HepG2 (cell line): ENCODE results near the gene RIN3. TPM values are rescaled to one million over a fixed set of nuclear protein-coding genes. Genes with fewer than 3 reads are reported as not detected.

Source experiments
- ATAC-seq: fragments of 200-7000 bp; cut with Tn5 transposase; 3 replicates; pipeline ENCODE4 v1.9.1; 2020; ENCODE audit warnings: mild to moderate bottlenecking, moderate library complexity
- BruUV-seq: library from RNA; stranded (reverse); fragments of 400-500 nt; replicated peaks from 2 replicates; lab custom pipeline; 2021; lab: Mats Ljungman, UMichigan
- CTCF ChIA-PET: fragments of 300-600 bp; formaldehyde crosslinking; extraction: SDS; loops from one replicate; lab custom pipeline; 2021; ENCODE audit warnings: low total read pairs, inconsistent platforms, low intra/inter-chr PET ratio; lab: Yijun Ruan, JAX
- POLR2A ChIA-PET: fragments of 350-600 bp; sonication (Branson Sonifier 250); formaldehyde crosslinking; loops from one replicate; lab custom pipeline; 2020; ENCODE audit warnings: antibody characterized with exemption, inconsistent platforms; lab: Yijun Ruan, JAX
- DNase-seq: peaks from one replicate; pipeline ENCODE4 v3.0.0-alpha.2; 2015; ENCODE audit warnings: low spot score
- FAIRE-seq: peaks from 3 replicates; lab custom pipeline; 2011; peaks lifted over from hg19 to GRCh38; lab: Jason Lieb, UNC
- H2AFZ ChIP-seq: one replicate; pipeline ENCODE4 v1.6.1; 2011; ENCODE audit warnings: low read length, inconsistent platforms
- H3K27ac ChIP-seq: fragments of 300-600 bp; 3 replicates; pipeline ENCODE4 v1.8.0; 2011; ENCODE audit warnings: mixed run types, mild to moderate bottlenecking, mixed read lengths, low read length, inconsistent platforms; ENCODE audit not compliant: insufficient read depth; ENCODE audit errors: extremely low read length
- H3K27me3 ChIP-seq, 2 experiments: fragments of 200-600 bp in 1 of 2; 2 replicates in 1 of 2; 3 replicates in 1 of 2; pipeline versions ENCODE4 v1.6.0 to v1.8.0; 2011; ENCODE audit warnings: low read length in 2 of 2, mild to moderate bottlenecking in 2 of 2, moderate library complexity in 2 of 2, inconsistent platforms in 1 of 2; ENCODE audit not compliant: insufficient read depth in 2 of 2, control insufficient read depth in 1 of 2
- H3K36me3 ChIP-seq, 2 experiments: fragments of 200-600 bp in 1 of 2; replicated peaks in 1 of 2; 2 replicates in 1 of 2; 3 replicates in 1 of 2; pipeline versions ENCODE4 v1.5.1 to v1.8.0; 2011; ENCODE audit warnings: low read length in 2 of 2, inconsistent platforms in 1 of 2; ENCODE audit not compliant: insufficient read depth in 2 of 2, control insufficient read depth in 1 of 2
- H3K4me1 ChIP-seq: 2 replicates; pipeline ENCODE4 v1.5.1; 2012; ENCODE audit warnings: low read length, inconsistent platforms; ENCODE audit not compliant: insufficient read depth
- H3K4me2 ChIP-seq: 2 replicates; pipeline ENCODE4 v1.6.0; 2011; ENCODE audit warnings: low read depth, low read length, inconsistent platforms
- H3K4me3 ChIP-seq, 3 experiments: fragments of 200-600 bp in 1 of 3; sonication (generic), shearing (Covaris generic) in 1 of 3; replicated peaks in 1 of 3; 2 replicates each; pipeline ENCODE4 v1.5.1; 2011 to 2016; ENCODE audit warnings: low read length in 3 of 3, inconsistent platforms in 2 of 3, low read depth in 2 of 3, mild to moderate bottlenecking in 2 of 3, control low read depth in 1 of 3, mixed read lengths in 1 of 3; ENCODE audit not compliant: insufficient read depth in 1 of 3
- H3K79me2 ChIP-seq: one replicate; pipeline ENCODE4 v1.6.1; 2011; ENCODE audit warnings: low read length, inconsistent platforms; ENCODE audit not compliant: insufficient read depth
- H3K9ac ChIP-seq: 2 replicates; pipeline ENCODE4 v1.6.0; 2011; ENCODE audit warnings: mild to moderate bottlenecking, low read depth, low read length, inconsistent platforms; ENCODE audit not compliant: insufficient read depth
- H3K9me3 ChIP-seq: 2 replicates; pipeline ENCODE4 v1.5.1; 2012; ENCODE audit warnings: mild to moderate bottlenecking, low read length
- H4K20me1 ChIP-seq: 2 replicates; pipeline ENCODE4 v1.6.0; 2011; ENCODE audit warnings: inconsistent platforms, mild to moderate bottlenecking, low read length, moderate library complexity; ENCODE audit not compliant: insufficient read depth
- ATM ChIP-seq: fragments of 450-650 bp; IDR thresholded peaks from 2 replicates; pipeline ENCODE4 v1.7.1; 2017; ENCODE audit warnings: mild to moderate bottlenecking, borderline replicate concordance
- GATAD2A ChIP-seq: IDR thresholded peaks from 2 replicates; pipeline ENCODE4 v1.6.1; 2016
- GFI1 ChIP-seq: sonication (generic); formaldehyde crosslinking; IDR thresholded peaks from 2 replicates; pipeline ENCODE4 v1.5.0; 2020; ENCODE audit warnings: missing genetic modification reagents, mild to moderate bottlenecking, borderline replicate concordance
- IKZF1 ChIP-seq: fragments of 450-650 bp; IDR thresholded peaks from 2 replicates; pipeline ENCODE4 v1.7.1; 2016
- MIXL1 ChIP-seq: IDR thresholded peaks from 2 replicates; pipeline ENCODE4 v1.6.1; 2016
- NR2F2 ChIP-seq: IDR thresholded peaks from 2 replicates; pipeline ENCODE4 v1.6.1; 2012; ENCODE audit warnings: low read depth, inconsistent platforms, borderline replicate concordance
- PCBP2 ChIP-seq: fragments of 200-400 bp; formaldehyde crosslinking; optimal IDR thresholded peaks from 2 replicates; pipeline ENCODE3; 2018; ENCODE audit warnings: low read length, low read depth; ENCODE audit not compliant: poor library complexity, severe bottlenecking
- SIN3B ChIP-seq: fragments of 150-350 bp; IDR thresholded peaks from 2 replicates; pipeline ENCODE4 v1.6.1; 2014; ENCODE audit warnings: low read length
- STAT5B ChIP-seq: sonication (generic); formaldehyde crosslinking; IDR thresholded peaks from 2 replicates; pipeline ENCODE4 v1.4.0; 2020; ENCODE audit warnings: missing genetic modification reagents
- ZC3H13 ChIP-seq: sonication (generic); formaldehyde crosslinking; IDR thresholded peaks from 2 replicates; pipeline ENCODE4 v1.8.1; 2023; ENCODE audit warnings: mild to moderate bottlenecking, missing genetic modification reagents, moderate library complexity
- ZNF761 ChIP-seq: sonication (generic); formaldehyde crosslinking; conservative IDR thresholded peaks from 2 replicates; pipeline ENCODE4 v1.4.0; 2020; ENCODE audit warnings: mild to moderate bottlenecking, missing genetic modification reagents
- WGBS: methylation state at CpG from one replicate; pipeline ENCODE4 v1.1.6; 2017; ENCODE audit warnings: low lambda C conversion rate; 5-methylcytosine and 5-hydroxymethylcytosine counted together
- in situ Hi-C: cut with HindIII; loops from 2 replicates; pipeline ENCODE4 v1.10.0; 2017; ENCODE audit warnings: low pct_unique_long_range_greater_than_20kb; ENCODE audit not compliant: extremely low pct_ligation_motif_present
- intact Hi-C: fragments of 100-400 bp; cut with micrococcal nuclease; formaldehyde crosslinking; loops from one replicate; pipeline ENCODE4 v1.10.0; 2022; ENCODE audit not compliant: unreplicated experiment
- polyA plus RNA-seq, 8 experiments: library from polyadenylated mRNA; depleted of rRNA in 3 of 8; stranded (reverse) in 7 of 8; unstranded in 1 of 8; fragments of >200 nt; fragmentation: Illumina TruSeq in 4 of 8; extraction: Trizol in 4 of 8; gene quantifications; 2 replicates each; pipeline versions ENCODE4 v1.2.1 to v1.2.3, GENCODE V29; 2011 to 2016; ENCODE audit warnings: low read depth in 4 of 8, missing spikeins in 1 of 8, mixed read lengths in 1 of 8; ENCODE audit not compliant: insufficient read depth in 1 of 8
- total RNA-seq, 5 experiments: library from RNA; depleted of rRNA; stranded (reverse); fragments of >200 nt; fragmentation: Illumina TruSeq; extraction: Trizol; gene quantifications; 2 replicates each; pipeline ENCODE4 v1.2.3, GENCODE V29; 2016; ENCODE audit warnings: low read depth in 1 of 5
- TF ChIP-seq, protein P1 (sequence below): IDR thresholded peaks from 2 replicates; pipeline ENCODE4 v1.6.1; 2016

The RIN3 gene
- total and polyA plus RNA-seq, 2 of the 13 experiments (the other 11 are each of a cell fraction or from before 2014, with no cell fraction given), result 2.3 to 3.6 TPM

DNA sequence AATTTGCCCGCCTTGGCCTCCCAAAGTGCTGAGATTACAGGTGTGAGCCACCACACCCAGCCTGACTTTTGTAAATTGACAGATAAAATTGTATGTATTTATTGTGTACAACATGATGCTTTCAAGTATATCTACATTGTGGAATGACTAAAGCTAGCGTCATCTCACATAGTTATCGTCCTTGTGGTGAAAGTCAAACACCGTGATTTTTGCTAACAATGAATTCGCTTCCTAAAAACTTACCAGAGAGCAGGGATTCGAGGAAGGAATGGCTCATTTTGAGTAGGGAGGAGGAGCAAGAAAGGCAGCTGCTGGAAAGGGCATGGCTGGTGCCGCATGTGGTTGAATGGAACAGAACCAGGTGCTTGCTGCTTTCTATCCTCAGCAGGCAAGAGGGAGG lies 149.5 kb downstream of the RIN3 start:
- no peak for FAIRE-seq
- WGBS, result 99% methylated on average over 7 of the region's 7 CpGs
- no peak overlapping the region for H3K4me2 ChIP-seq
- H4K20me1 ChIP-seq, result no peaks in the 10 kb centered on the region
- no peak overlapping the region for H3K4me3 ChIP-seq
- TF ChIP-seq STAT5B (CRISPR knock-in tag), result no peak
- no peak for TF ChIP-seq IKZF1
- TF ChIP-seq PCBP2, result no peak
- TF ChIP-seq, protein P1, sequence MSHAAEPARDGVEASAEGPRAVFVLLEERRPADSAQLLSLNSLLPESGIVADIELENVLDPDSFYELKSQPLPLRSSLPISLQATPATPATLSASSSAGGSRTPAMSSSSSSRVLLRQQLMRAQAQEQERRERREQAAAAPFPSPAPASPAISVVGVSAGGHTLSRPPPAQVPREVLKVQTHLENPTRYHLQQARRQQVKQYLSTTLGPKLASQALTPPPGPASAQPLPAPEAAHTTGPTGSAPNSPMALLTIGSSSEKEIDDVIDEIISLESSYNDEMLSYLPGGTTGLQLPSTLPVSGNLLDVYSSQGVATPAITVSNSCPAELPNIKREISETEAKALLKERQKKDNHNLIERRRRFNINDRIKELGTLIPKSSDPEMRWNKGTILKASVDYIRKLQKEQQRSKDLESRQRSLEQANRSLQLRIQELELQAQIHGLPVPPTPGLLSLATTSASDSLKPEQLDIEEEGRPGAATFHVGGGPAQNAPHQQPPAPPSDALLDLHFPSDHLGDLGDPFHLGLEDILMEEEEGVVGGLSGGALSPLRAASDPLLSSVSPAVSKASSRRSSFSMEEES (CRISPR knock-in tag), result no peak
- TF ChIP-seq MIXL1, result no peak
- no peak for TF ChIP-seq GATAD2A (CRISPR knock-in tag)
- TF ChIP-seq NR2F2, result no peak
- no peak for TF ChIP-seq ZNF761 (CRISPR knock-in tag)
- no peak for TF ChIP-seq ATM
- no peak for TF ChIP-seq ZC3H13 (CRISPR knock-in tag)
- no peak for TF ChIP-seq GFI1 (CRISPR knock-in tag)
- TF ChIP-seq SIN3B, result no peak
- H2AFZ ChIP-seq, result no peak overlapping the region
- CTCF ChIA-PET, result no interaction called here
- H3K4me1 ChIP-seq, result no peaks in the 10 kb centered on the region
- intact Hi-C loops (no loop called here), in situ Hi-C loops (no loop called here)
- H3K9ac ChIP-seq, result no peak overlapping the region
- DNase-seq, result no peak
- H3K27me3 ChIP-seq, result no peaks in the 10 kb centered on the region
- peaks cover 3 to 7% of the 10 kb centered on the region in 2 experiments; a peak in 2 of 5 replicates for H3K36me3 ChIP-seq
- ATAC-seq, result no peak
- BruUV-seq, result no TSS peak
- no peaks in the 10 kb centered on the region for H3K9me3 ChIP-seq
- no peaks in the 10 kb centered on the region for H3K79me2 ChIP-seq
- no peak overlapping the region for H3K27ac ChIP-seq
- POLR2A ChIA-PET, result no interaction called here
